ENCODE results near the gene ATN1.

Gene ATN1

DNA sequence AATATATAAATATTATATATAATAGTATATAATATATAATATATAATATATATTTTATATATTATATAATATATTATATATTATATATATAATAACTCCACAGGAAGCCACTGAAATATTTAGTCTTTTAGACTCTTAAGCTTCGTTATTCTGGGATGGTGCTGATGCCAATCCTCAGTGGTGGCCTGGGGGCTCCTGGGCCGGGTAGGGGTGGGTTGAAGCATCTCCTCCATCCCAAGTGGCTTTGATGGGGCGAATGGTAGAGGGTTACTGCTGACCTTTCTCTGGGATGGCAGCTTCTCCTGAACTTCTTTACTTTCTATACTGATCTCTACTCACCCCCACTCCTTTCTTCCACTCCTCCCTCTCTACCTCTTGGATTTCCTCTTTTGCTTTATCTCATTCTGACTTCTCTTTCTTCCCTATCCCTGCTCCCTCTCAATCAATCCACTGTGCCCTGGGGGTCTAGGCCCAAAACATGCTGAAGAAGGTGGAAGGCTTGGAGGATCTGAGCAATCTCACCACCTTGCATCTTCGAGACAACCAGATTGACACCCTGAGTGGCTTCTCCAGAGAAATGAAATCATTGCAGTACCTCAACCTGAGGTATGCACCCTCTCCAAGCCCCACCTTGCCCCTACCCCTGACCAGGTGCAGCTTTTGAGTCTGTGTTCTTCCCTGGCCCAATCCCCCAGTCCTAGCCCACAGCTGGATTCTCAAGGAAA lies 18.2 kb upstream of the ATN1 start:
- TF ChIP-seq POLR2AphosphoS5 (IDR thresholded peaks at IDR 0.05; ENCODE audit: low read depth, low read length) (no peak), TAF1 (IDR thresholded peaks at IDR 0.05; ENCODE audit: borderline replicate concordance, low read depth, low read length) (no peak), POLR2A (IDR thresholded peaks at IDR 0.05; ENCODE audit: low read depth, low read length) (no peak)
- FAIRE-seq, result no peak
- DNase-seq (ENCODE audit: insufficient read length), result no peak

- FAIRE-seq (no peak), DNase-seq (ENCODE audit: insufficient read length) (no peak)
- TF ChIP-seq POLR2A (IDR thresholded peaks at IDR 0.05; ENCODE audit: low read depth, low read length) (no peak), TAF1 (IDR thresholded peaks at IDR 0.05; ENCODE audit: borderline replicate concordance, low read depth, low read length) (no peak)
Measured at GRCh38 chr12:6912164-6912935, 15.4 kb upstream of the ATN1 start.

- FAIRE-seq, result peak; percentile 92
Measured at GRCh38 chr12:6914246-6914946, 13.4 kb upstream of the ATN1 start, which contains the start of gene ENO2. Gene ENO2 (plus strand): TSS chr12:6914580. CDS start chr12:6915833, 1,253 bp downstream.

DNA sequence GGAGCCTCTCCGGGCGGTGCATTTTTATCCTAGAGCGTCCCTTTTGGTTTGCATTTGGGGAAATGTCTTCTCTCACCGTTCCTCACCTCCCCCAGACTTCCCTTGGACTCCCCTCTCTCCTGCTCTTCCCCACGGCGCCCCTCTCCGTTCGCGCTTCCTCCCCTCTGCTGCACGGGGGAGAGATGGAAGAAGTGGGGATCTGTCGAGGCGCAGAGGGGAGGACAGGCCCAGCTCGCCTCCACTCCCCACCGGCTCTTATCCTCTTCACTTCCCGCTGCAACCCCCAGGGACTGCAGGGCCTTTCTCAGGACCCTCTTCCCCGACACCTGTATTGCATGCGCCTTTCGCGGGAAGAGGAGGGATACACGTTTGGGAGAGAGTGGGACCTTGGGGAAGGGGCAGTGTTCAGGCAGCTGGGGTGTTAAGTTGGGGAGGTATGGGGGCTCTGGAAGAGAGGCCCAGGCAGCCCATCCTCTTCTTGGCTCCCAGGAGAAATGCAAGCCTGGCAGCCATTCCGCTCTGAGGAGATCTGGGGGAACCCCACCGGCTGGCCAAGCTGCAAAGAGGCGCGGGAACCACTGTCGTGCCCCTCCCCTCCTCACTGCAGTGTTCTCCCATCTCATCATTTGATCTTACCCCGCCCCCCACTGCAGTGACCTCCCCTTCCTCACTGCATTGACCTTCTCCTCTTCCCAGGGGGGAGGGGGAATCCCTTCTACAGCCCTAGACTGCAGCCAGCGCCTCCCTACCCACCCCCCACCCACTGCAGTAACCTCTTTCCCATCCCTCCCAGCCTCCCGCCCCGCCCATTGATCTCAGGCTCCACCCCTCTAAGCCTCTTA lies 12.6 kb upstream of the ATN1 start:
- no peak for DNase-seq (ENCODE audit: insufficient read length)
- no peak for FAIRE-seq
- TF ChIP-seq TAF1 (IDR thresholded peaks at IDR 0.05; ENCODE audit: borderline replicate concordance, low read depth, low read length) (no peak), POLR2A (IDR thresholded peaks at IDR 0.05; ENCODE audit: low read depth, low read length) (no peak), POLR2AphosphoS5 (IDR thresholded peaks at IDR 0.05; ENCODE audit: low read depth, low read length) (no peak)

More at GRCh38 chr12:6914246-6914946, 13.4 kb upstream of the ATN1 start, which contains the start of gene ENO2:
- no peak for TF ChIP-seq POLR2AphosphoS5 (IDR thresholded peaks at IDR 0.05; ENCODE audit: low read depth, low read length)
- no peak for TF ChIP-seq POLR2A (IDR thresholded peaks at IDR 0.05; ENCODE audit: low read depth, low read length)
- TF ChIP-seq TAF1 (IDR thresholded peaks at IDR 0.05; ENCODE audit: borderline replicate concordance, low read depth, low read length), result no peak
- DNase-seq (ENCODE audit: insufficient read length), result peak; percentile 89

GRCh38 chr12:6915789-6916285 lies 11.9 kb upstream of the ATN1 start:
- DNase-seq (ENCODE audit: insufficient read length) (no peak), FAIRE-seq (no peak)
- TF ChIP-seq TAF1 (IDR thresholded peaks at IDR 0.05; ENCODE audit: borderline replicate concordance, low read depth, low read length) (no peak), POLR2AphosphoS5 (IDR thresholded peaks at IDR 0.05; ENCODE audit: low read depth, low read length) (no peak), POLR2A (IDR thresholded peaks at IDR 0.05; ENCODE audit: low read depth, low read length) (no peak)

DNA sequence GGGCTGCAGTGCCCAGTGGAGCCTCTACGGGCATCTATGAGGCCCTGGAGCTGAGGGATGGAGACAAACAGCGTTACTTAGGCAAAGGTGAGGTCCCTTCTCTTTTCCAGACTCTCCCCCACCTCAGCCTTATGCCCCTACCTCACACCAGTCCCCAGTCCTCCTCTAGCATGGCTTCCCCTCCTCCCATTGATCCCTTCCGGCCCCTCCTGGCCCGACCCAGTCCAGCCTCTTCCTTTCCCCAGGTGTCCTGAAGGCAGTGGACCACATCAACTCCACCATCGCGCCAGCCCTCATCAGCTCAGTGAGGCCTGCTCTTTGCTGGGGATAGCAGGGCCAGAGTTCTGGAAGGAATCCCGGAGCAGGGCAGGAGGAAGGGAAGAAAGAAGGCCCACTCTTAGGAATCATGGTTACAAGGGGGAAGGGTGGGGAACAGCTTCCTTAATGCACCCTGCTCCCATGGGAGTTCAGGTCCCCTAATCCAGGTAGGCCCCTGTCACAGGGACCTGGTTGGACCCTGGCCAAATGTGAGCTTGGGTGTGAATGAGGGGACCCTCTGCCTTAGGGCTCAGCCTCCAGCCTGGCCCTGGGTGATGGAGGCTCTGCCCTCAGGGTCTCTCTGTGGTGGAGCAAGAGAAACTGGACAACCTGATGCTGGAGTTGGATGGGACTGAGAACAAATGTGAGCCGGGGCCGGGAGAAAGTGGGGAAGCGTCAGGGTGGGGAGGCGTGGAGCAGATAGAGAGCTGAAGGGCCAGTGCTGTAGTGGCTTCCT lies 11.1 kb upstream of the ATN1 start:
- TF ChIP-seq POLR2AphosphoS5 (IDR thresholded peaks at IDR 0.05; ENCODE audit: low read depth, low read length) (no peak), TAF1 (IDR thresholded peaks at IDR 0.05; ENCODE audit: borderline replicate concordance, low read depth, low read length) (no peak), POLR2A (IDR thresholded peaks at IDR 0.05; ENCODE audit: low read depth, low read length) (no peak)
- no peak for FAIRE-seq
- DNase-seq (ENCODE audit: insufficient read length), result no peak

DNA sequence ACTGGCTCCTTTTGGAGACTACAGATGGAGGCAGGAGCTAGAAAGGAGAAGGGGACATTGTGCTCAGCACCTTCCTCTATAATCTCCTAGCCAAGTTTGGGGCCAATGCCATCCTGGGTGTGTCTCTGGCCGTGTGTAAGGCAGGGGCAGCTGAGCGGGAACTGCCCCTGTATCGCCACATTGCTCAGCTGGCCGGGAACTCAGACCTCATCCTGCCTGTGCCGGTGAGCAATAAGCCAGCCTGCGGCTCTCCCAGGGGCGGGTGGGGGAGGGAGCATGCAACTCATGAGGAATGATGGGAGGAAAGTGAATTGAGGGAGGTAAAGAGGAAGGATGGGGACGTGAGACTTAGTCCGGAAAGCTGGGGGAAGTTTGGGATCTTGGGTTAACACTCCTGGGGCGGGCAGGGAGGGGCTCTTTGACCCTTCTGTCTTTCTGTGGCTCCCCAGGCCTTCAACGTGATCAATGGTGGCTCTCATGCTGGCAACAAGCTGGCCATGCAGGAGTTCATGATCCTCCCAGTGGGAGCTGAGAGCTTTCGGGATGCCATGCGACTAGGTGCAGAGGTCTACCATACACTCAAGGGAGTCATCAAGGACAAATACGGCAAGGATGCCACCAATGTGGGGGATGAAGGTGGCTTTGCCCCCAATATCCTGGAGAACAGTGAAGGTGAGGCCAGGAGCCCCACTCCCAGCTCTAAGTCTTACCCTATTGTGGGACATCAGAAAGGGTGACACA lies 10.1 kb upstream of the ATN1 start:
- no peak for TF ChIP-seq POLR2A (IDR thresholded peaks at IDR 0.05; ENCODE audit: low read depth, low read length)
- TF ChIP-seq POLR2AphosphoS5 (IDR thresholded peaks at IDR 0.05; ENCODE audit: low read depth, low read length), result no peak
- TF ChIP-seq TAF1 (IDR thresholded peaks at IDR 0.05; ENCODE audit: borderline replicate concordance, low read depth, low read length), result no peak
- no peak for FAIRE-seq
- DNase-seq (ENCODE audit: insufficient read length), result no peak

- FAIRE-seq, result no peak
- no peak for DNase-seq (ENCODE audit: insufficient read length)
- TF ChIP-seq POLR2A (IDR thresholded peaks at IDR 0.05; ENCODE audit: low read depth, low read length) (no peak), TAF1 (IDR thresholded peaks at IDR 0.05; ENCODE audit: borderline replicate concordance, low read depth, low read length) (no peak), POLR2AphosphoS5 (IDR thresholded peaks at IDR 0.05; ENCODE audit: low read depth, low read length) (no peak)
Measured at GRCh38 chr12:6919588-6919987, 8.2 kb upstream of the ATN1 start.

GRCh38 chr12:6921539-6921938 lies 6.2 kb upstream of the ATN1 start:
- DNase-seq (ENCODE audit: insufficient read length) (no peak), FAIRE-seq (no peak)
- TF ChIP-seq POLR2A (IDR thresholded peaks at IDR 0.05; ENCODE audit: low read depth, low read length) (no peak), TAF1 (IDR thresholded peaks at IDR 0.05; ENCODE audit: borderline replicate concordance, low read depth, low read length) (no peak), POLR2AphosphoS5 (IDR thresholded peaks at IDR 0.05; ENCODE audit: low read depth, low read length) (no peak; the same call in 1 of the 2 replicates)

Data from GM12892 (cell line).